Endothelial cell of umbilical vein (primary cell): ENCODE measurements around the gene RANBP17. TPM values are rescaled to one million over a fixed set of nuclear protein-coding genes. Genes with fewer than 3 reads are reported as not detected.

Source experiments
- BruUV-seq: library from RNA; stranded (reverse); fragments of 400-500 nt; replicated peaks from 2 replicates; lab custom pipeline; 2021; lab: Mats Ljungman, UMichigan
- CTCF ChIA-PET: fragments of 300-600, 350-600 bp; sonication (Branson Sonifier 250); formaldehyde crosslinking; loops from one replicate; lab custom pipeline; 2021; ENCODE audit warnings: antibody characterized with exemption, inconsistent platforms; lab: Charles Lee
- POLR2A ChIA-PET: fragments of 300-600, 350-600 bp; sonication (Branson Sonifier 250); formaldehyde crosslinking; loops from one replicate; lab custom pipeline; 2021; ENCODE audit warnings: antibody characterized with exemption, inconsistent platforms; lab: Charles Lee
- DNase-seq: peaks from one replicate; pipeline ENCODE4 v3.0.0-alpha.2; 2011; ENCODE audit warnings: low read depth, low spot score
- FAIRE-seq: peaks from 2 replicates; lab custom pipeline; 2011; peaks lifted over from hg19 to GRCh38; lab: Jason Lieb, UNC
- H2AFZ ChIP-seq: 2 replicates; pipeline ENCODE4 v1.6.0; 2012; ENCODE audit warnings: low read depth, low read length, control low read depth, inconsistent platforms
- H3K27ac ChIP-seq: 2 replicates; pipeline ENCODE4 v1.5.1; 2011; ENCODE audit warnings: low read depth, mild to moderate bottlenecking, control low read depth, low read length, moderate library complexity; ENCODE audit not compliant: insufficient read depth
- H3K27me3 ChIP-seq, 2 experiments: 2 replicates each; pipeline versions ENCODE4 v1.6.0 to v1.6.1; 2011; ENCODE audit warnings: low read length in 2 of 2, mixed read lengths in 1 of 2; ENCODE audit not compliant: control insufficient read depth in 2 of 2, insufficient read depth in 2 of 2
- H3K36me3 ChIP-seq, 2 experiments: 2 replicates in 1 of 2; 3 replicates in 1 of 2; pipeline ENCODE4 v1.5.1; 2011; ENCODE audit warnings: low read length in 2 of 2, mild to moderate bottlenecking in 1 of 2, moderate library complexity in 1 of 2; ENCODE audit not compliant: control insufficient read depth in 2 of 2, insufficient read depth in 2 of 2; ENCODE audit errors: extremely low read depth in 1 of 2
- H3K4me1 ChIP-seq: 3 replicates; pipeline ENCODE4 v1.5.1; 2011; ENCODE audit warnings: mild to moderate bottlenecking, low read length; ENCODE audit not compliant: control insufficient read depth, insufficient read depth; ENCODE audit errors: extremely low read depth
- H3K4me2 ChIP-seq: 2 replicates; pipeline ENCODE4 v1.6.1; 2011; ENCODE audit warnings: low read length, control low read depth, mixed read lengths; ENCODE audit not compliant: insufficient read depth
- H3K4me3 ChIP-seq, 3 experiments: fragments of 200-600 bp in 1 of 3; sonication (generic), shearing (Covaris generic) in 1 of 3; replicated peaks in 1 of 3; 2 replicates each; pipeline ENCODE4 v1.5.1; 2011 to 2016; ENCODE audit warnings: control low read depth in 3 of 3, low read length in 3 of 3, mild to moderate bottlenecking in 2 of 3, inconsistent platforms in 1 of 3, low read depth in 1 of 3, moderate library complexity in 1 of 3; ENCODE audit not compliant: insufficient read depth in 1 of 3
- H3K79me2 ChIP-seq: 2 replicates; pipeline ENCODE4 v1.6.0; 2012; ENCODE audit warnings: low read length, inconsistent platforms; ENCODE audit not compliant: control insufficient read depth, insufficient read depth
- H3K9ac ChIP-seq: replicated peaks from 2 replicates; pipeline ENCODE3; 2011; ENCODE audit warnings: low read length, control low read depth; ENCODE audit not compliant: insufficient read depth; ENCODE audit errors: extremely low read depth
- H3K9me1 ChIP-seq: replicated peaks from 3 replicates; pipeline ENCODE4 v1.6.0; 2011; ENCODE audit warnings: mild to moderate bottlenecking, low read length; ENCODE audit not compliant: control insufficient read depth, insufficient read depth; ENCODE audit errors: extremely low read depth
- H3K9me3 ChIP-seq: replicated peaks from 2 replicates; pipeline ENCODE4 v1.5.1; 2012; ENCODE audit warnings: low read length, inconsistent platforms; ENCODE audit not compliant: control insufficient read depth, insufficient read depth
- H4K20me1 ChIP-seq: replicated peaks from 2 replicates; pipeline ENCODE3; 2011; ENCODE audit warnings: mild to moderate bottlenecking, low read length; ENCODE audit not compliant: control insufficient read depth, insufficient read depth; ENCODE audit errors: extremely low read depth
- CTCF ChIP-seq, 2 donors: IDR thresholded peaks; 1 replicate in 1 of 2; 2 replicates in 1 of 2; pipeline ENCODE4 v1.5.1; 2011; ENCODE audit warnings: low read length in 2 of 2, mild to moderate bottlenecking in 2 of 2, moderate library complexity in 2 of 2, control low read depth in 1 of 2, inconsistent platforms in 1 of 2, low read depth in 1 of 2; ENCODE audit not compliant: insufficient read depth in 1 of 2; ENCODE audit errors: extremely low read depth in 1 of 2
- EZH2 ChIP-seq: IDR thresholded peaks from 2 replicates; pipeline ENCODE4 v1.6.1; 2012; ENCODE audit warnings: borderline replicate concordance, low read depth, mild to moderate bottlenecking, moderate library complexity, low read length, inconsistent platforms; ENCODE audit not compliant: severe bottlenecking
- FOS ChIP-seq: IDR thresholded peaks from 2 replicates; pipeline ENCODE4 v1.6.1; 2011; ENCODE audit warnings: mild to moderate bottlenecking, low read length, moderate library complexity, borderline replicate concordance; ENCODE audit not compliant: insufficient read depth
- GATA2 ChIP-seq: IDR thresholded peaks from 2 replicates; pipeline ENCODE4 v1.7.0; 2011; ENCODE audit warnings: low read depth, mild to moderate bottlenecking, moderate library complexity, mixed read lengths, low read length; ENCODE audit not compliant: insufficient read length, insufficient read depth
- JUN ChIP-seq: IDR thresholded peaks from 2 replicates; pipeline ENCODE4 v1.6.1; 2011; ENCODE audit warnings: borderline replicate concordance, low read depth; ENCODE audit not compliant: insufficient read length, insufficient read depth
- MYC ChIP-seq: IDR thresholded peaks from one replicate; pipeline ENCODE4 v1.6.1; 2011; ENCODE audit warnings: mild to moderate bottlenecking, low read depth, low read length
- POLR2A ChIP-seq: IDR thresholded peaks from 2 replicates; pipeline ENCODE4 v1.6.1; 2012; ENCODE audit warnings: low read depth, mild to moderate bottlenecking, control low read depth, low read length
- POLR2AphosphoS5 ChIP-seq: IDR thresholded peaks from 2 replicates; pipeline ENCODE4 v1.6.1; 2012; ENCODE audit warnings: low read depth, mild to moderate bottlenecking, control low read depth, low read length, moderate library complexity; ENCODE audit not compliant: insufficient read depth
- dilution Hi-C: fragments of 300-500 bp; cut with MboI; formaldehyde crosslinking; loops from one replicate; pipeline ENCODE4 v1.15.0; 2019; ENCODE audit warnings: low sequenced_read_pairs; ENCODE audit not compliant: extremely low pct_ligation_motif_present
- intact Hi-C: fragments of 100-400 bp; cut with micrococcal nuclease; formaldehyde crosslinking; loops from one replicate; pipeline ENCODE4 v1.10.0; 2022
- polyA plus RNA-seq, 4 experiments: library from polyadenylated mRNA; depleted of rRNA in 3 of 4; stranded (reverse) in 3 of 4; unstranded in 1 of 4; fragments of >200 nt; gene quantifications; 2 replicates each; pipeline versions ENCODE4 v1.2.1 to v1.2.3, GENCODE V29; 2011 to 2012; ENCODE audit warnings: missing spikeins in 1 of 4
- total RNA-seq: library from RNA; stranded (reverse); gene quantifications from 2 replicates; pipeline ENCODE4 v1.2.3, GENCODE V29; 2021
- TF ChIP-seq, protein P1 (sequence below): IDR thresholded peaks from 2 replicates; pipeline ENCODE4 v1.6.1; 2011; ENCODE audit not compliant: insufficient read depth, insufficient read length

The RANBP17 gene
- total and polyA plus RNA-seq, 2 donors (not counting 3 experiments of a cell fraction or from before 2014, with no cell fraction given) = 5.6 to 13.6 TPM

GRCh38 chr5:171094356-171094755 lies 232.5 kb downstream of the RANBP17 start:
- H4K20me1 ChIP-seq = no peaks in the 10 kb centered on the region
- BruUV-seq = no TSS peak
- POLR2A ChIA-PET = no interaction called here
- no peaks in the 10 kb centered on the region for H3K27me3 ChIP-seq
- H3K9me1 ChIP-seq = no peaks in the 10 kb centered on the region
- TF ChIP-seq, protein P1, sequence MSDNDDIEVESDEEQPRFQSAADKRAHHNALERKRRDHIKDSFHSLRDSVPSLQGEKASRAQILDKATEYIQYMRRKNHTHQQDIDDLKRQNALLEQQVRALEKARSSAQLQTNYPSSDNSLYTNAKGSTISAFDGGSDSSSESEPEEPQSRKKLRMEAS = no peak
- TF ChIP-seq GATA2 = no peak
- no peak for TF ChIP-seq CTCF (IDR thresholded peaks at IDR 0.05; ENCODE audit: extremely low read depth in 1 of 2, insufficient read depth in 1 of 2, low read depth in 1 of 2, low read length in 2 of 2)
- TF ChIP-seq MYC = no peak
- TF ChIP-seq JUN = no peak
- TF ChIP-seq EZH2 = no peak
- TF ChIP-seq POLR2A = no peak
- TF ChIP-seq POLR2AphosphoS5 = no peak
- TF ChIP-seq FOS = no peak
- H3K36me3 ChIP-seq = no peaks in the 10 kb centered on the region
- no peak overlapping the region for H3K4me3 ChIP-seq
- peak; percentile 5 for DNase-seq
- H3K79me2 ChIP-seq = no peaks in the 10 kb centered on the region
- H3K4me2 ChIP-seq = no peak overlapping the region
- intact Hi-C loops = no loop called here
- dilution Hi-C loops = no loop called here
- no peaks in the 10 kb centered on the region for H3K9me3 ChIP-seq
- H3K9ac ChIP-seq = no peak overlapping the region
- H2AFZ ChIP-seq = no peak overlapping the region
- CTCF ChIA-PET = no interaction called here
- H3K27ac ChIP-seq = no peak overlapping the region
- FAIRE-seq = no peak
- peaks cover 12% of the 10 kb centered on the region for H3K4me1 ChIP-seq
